Measurements from ENCODE around the gene CEP78. TPM values are rescaled to one million over a fixed set of nuclear protein-coding genes. Genes with fewer than 3 reads are reported as not detected.
A peak's percentile ranks its signal among the peaks of the same experiment; 100 is the strongest.

The CEP78 gene
- total RNA-seq, 1 donor from 2014 or later = 42.1 TPM

GRCh38 chr9:78286946-78287388 is 51.1 kb downstream of the CEP78 start:
- DNase-seq (ENCODE audit: low spot score) = no peak

- peak; percentile 62 for DNase-seq (ENCODE audit: low spot score)
Observed at GRCh38 chr9:78288214-78288892, 52.5 kb downstream of the CEP78 start.

GRCh38 chr9:78289474-78289873 is 53.6 kb downstream of the CEP78 start:
- DNase-seq (ENCODE audit: low spot score) = no peak

- no peak for DNase-seq (ENCODE audit: low spot score)
Observed at GRCh38 chr9:78291240-78291925, 55.5 kb downstream of the CEP78 start.

- DNase-seq (ENCODE audit: low spot score) = no peak
Observed at GRCh38 chr9:78292026-78292425, 56.2 kb downstream of the CEP78 start.

- no peak for DNase-seq (ENCODE audit: low spot score)
Observed at GRCh38 chr9:78292716-78293497, 57.0 kb downstream of the CEP78 start.

- no peak for DNase-seq (ENCODE audit: low spot score)
Observed at GRCh38 chr9:78294290-78295176, 58.7 kb downstream of the CEP78 start.

- DNase-seq (ENCODE audit: low spot score) = no peak
Observed at GRCh38 chr9:78295177-78295575, 59.3 kb downstream of the CEP78 start.

- no peak for DNase-seq (ENCODE audit: low spot score)
Observed at GRCh38 chr9:78295731-78296130, 59.9 kb downstream of the CEP78 start.

GRCh38 chr9:78296201-78296892 is 60.5 kb downstream of the CEP78 start:
- DNase-seq (ENCODE audit: low spot score) = peak; percentile 31

- DNase-seq (ENCODE audit: low spot score) = peak; percentile 95
Observed at GRCh38 chr9:78296893-78297671, 61.2 kb downstream of the CEP78 start, which contains the start of gene PSAT1. TSS of gene PSAT1 (plus strand) at chr9:78297125. CDS start at chr9:78297211, 86 bp downstream.

- no peak for DNase-seq (ENCODE audit: low spot score)
Observed at GRCh38 chr9:78297672-78297961, 61.7 kb downstream of the CEP78 start.

- DNase-seq (ENCODE audit: low spot score) = no peak
Observed at GRCh38 chr9:78298046-78298765, 62.3 kb downstream of the CEP78 start.

- DNase-seq (ENCODE audit: low spot score) = no peak
Observed at GRCh38 chr9:78300209-78300608, 64.3 kb downstream of the CEP78 start.

GRCh38 chr9:78301466-78301865 is 65.6 kb downstream of the CEP78 start:
- DNase-seq (ENCODE audit: low spot score) = no peak

- no peak for DNase-seq (ENCODE audit: low spot score)
Observed at GRCh38 chr9:78303377-78304062, 67.6 kb downstream of the CEP78 start.

- DNase-seq (ENCODE audit: low spot score) = no peak
Observed at GRCh38 chr9:78304357-78304756, 68.5 kb downstream of the CEP78 start.

GRCh38 chr9:78306222-78307076 is 70.6 kb downstream of the CEP78 start:
- DNase-seq (ENCODE audit: low spot score) = no peak
